ENCODE measurements around the gene HOMER1. TPM values are rescaled to one million over a fixed set of nuclear protein-coding genes. Genes with fewer than 3 reads are reported as not detected.

HOMER1 gene
- total RNA-seq, 4 donors from 2014 or later: 26.1 to 42.9 (median 37.9) TPM

- TF ChIP-seq CTCF (IDR thresholded peaks at IDR 0.05): no peak
- no peak for TF ChIP-seq POLR2A (IDR thresholded peaks at IDR 0.05)
- 77 to 82% methylated on average over 5 of the region's 5 CpGs for WGBS, 2 donors
- H3K4me3 ChIP-seq (replicated peaks in 1 of 3): no peak overlapping the region
- intact Hi-C loops (cut with DNase I): no loop called here
- no peaks in the 10 kb centered on the region for H3K36me3 ChIP-seq
- H3K4me1 ChIP-seq: no peaks in the 10 kb centered on the region
- DNase-seq: no peak
- H3K27me3 ChIP-seq: no peaks in the 10 kb centered on the region
- H3K9me3 ChIP-seq: no peaks in the 10 kb centered on the region
- no peak overlapping the region for H3K27ac ChIP-seq
Measured at GRCh38 chr5:79529110-79529509, 15.2 kb upstream of the HOMER1 start.

- H3K27me3 ChIP-seq: no peaks in the 10 kb centered on the region
- DNase-seq: no peak
- H3K4me1 ChIP-seq: no peaks in the 10 kb centered on the region
- 87 to 91% methylated on average over 1 of the region's 1 CpG for WGBS, 2 donors
- H3K36me3 ChIP-seq: no peaks in the 10 kb centered on the region
- H3K9me3 ChIP-seq: no peaks in the 10 kb centered on the region
- no peak overlapping the region for H3K4me3 ChIP-seq (replicated peaks in 1 of 3)
- intact Hi-C loops (cut with DNase I): no loop called here
- no peak overlapping the region for H3K27ac ChIP-seq
- no peak for TF ChIP-seq CTCF (IDR thresholded peaks at IDR 0.05)
- TF ChIP-seq POLR2A (IDR thresholded peaks at IDR 0.05): no peak
Measured at GRCh38 chr5:79527431-79527830, 13.5 kb upstream of the HOMER1 start.

GRCh38 chr5:79526928-79527327 is 13.0 kb upstream of the HOMER1 start:
- Histone ChIP-seq H3K9me3 (no peaks in the 10 kb centered on the region), H3K4me3 (replicated peaks in 1 of 3) (no peak overlapping the region), H3K36me3 (no peaks in the 10 kb centered on the region), H3K27ac (no peak overlapping the region), H3K27me3 (no peaks in the 10 kb centered on the region), H3K4me1 (no peaks in the 10 kb centered on the region)
- 91 to 94% methylated on average over 5 of the region's 5 CpGs for WGBS, 2 donors
- TF ChIP-seq CTCF (IDR thresholded peaks at IDR 0.05): no peak
- TF ChIP-seq POLR2A (IDR thresholded peaks at IDR 0.05): no peak
- intact Hi-C loops (cut with DNase I): no loop called here
- no peak for DNase-seq

- no peak for TF ChIP-seq POLR2A (IDR thresholded peaks at IDR 0.05)
- no peak for TF ChIP-seq CTCF (IDR thresholded peaks at IDR 0.05)
- Histone ChIP-seq H3K27ac (no peak overlapping the region), H3K4me3 (replicated peaks in 1 of 3) (no peak overlapping the region), H3K36me3 (no peaks in the 10 kb centered on the region), H3K9me3 (no peaks in the 10 kb centered on the region), H3K4me1 (no peaks in the 10 kb centered on the region), H3K27me3 (no peaks in the 10 kb centered on the region)
- 90 to 92% methylated on average over 2 of the region's 2 CpGs for WGBS, 2 donors
- intact Hi-C loops (cut with DNase I): no loop called here
- no peak for DNase-seq
Measured at GRCh38 chr5:79526493-79526892, 12.6 kb upstream of the HOMER1 start.

GRCh38 chr5:79521156-79521555 is 7.2 kb upstream of the HOMER1 start:
- 97 to 100% methylated on average over 1 of the region's 1 CpG for WGBS, 2 donors
- TF ChIP-seq CTCF (IDR thresholded peaks at IDR 0.05) (no peak), POLR2A (IDR thresholded peaks at IDR 0.05) (no peak)
- no peaks in the 10 kb centered on the region for H3K36me3 ChIP-seq
- H3K27me3 ChIP-seq: no peaks in the 10 kb centered on the region
- no peak for DNase-seq
- intact Hi-C loops (cut with DNase I): no loop called here
- no peaks in the 10 kb centered on the region for H3K9me3 ChIP-seq
- no peak overlapping the region for H3K4me3 ChIP-seq (replicated peaks in 1 of 3)
- H3K27ac ChIP-seq: no peak overlapping the region
- H3K4me1 ChIP-seq: peaks cover 13 to 33% of the 10 kb centered on the region in 2 donors
